ENCODE measurements around the gene CRYAB. TPM values are rescaled to one million over a fixed set of nuclear protein-coding genes. Genes with fewer than 3 reads are reported as not detected.
"Not testable (repeated sequence)": the region's sequence is repeated elsewhere in the genome, so short reads cannot be mapped to it uniquely, and the experiment has no call there.

The CRYAB gene
- polyA plus RNA-seq, 2 of the 4 experiments (the other 2 are of a cell fraction), result 1.1 to 25.3 TPM

- no peak overlapping the region for H3K4me3 ChIP-seq
- no peak overlapping the region for H3K27ac ChIP-seq
- no peak for TF ChIP-seq ZNF302 (CRISPR knock-in tag; IDR thresholded peaks at IDR 0.05)
- TF ChIP-seq EP300 (IDR thresholded peaks at IDR 0.05), result no peak
- TF ChIP-seq HDAC2 (IDR thresholded peaks at IDR 0.05), result no peak
- no peak for TF ChIP-seq KDM1A (IDR thresholded peaks at IDR 0.05; ENCODE audit: low read depth)
- no peak for TF ChIP-seq NPAS2 (CRISPR knock-in tag; IDR thresholded peaks at IDR 0.05; ENCODE audit: borderline replicate concordance)
- no peak for TF ChIP-seq NR3C1 (IDR thresholded peaks at IDR 0.05)
- no peak for TF ChIP-seq SREBF2 (IDR thresholded peaks at IDR 0.05)
- no peak for TF ChIP-seq BCL3 (IDR thresholded peaks at IDR 0.05)
- TF ChIP-seq NFE2L2 (conservative IDR thresholded peaks at IDR 0.05; ENCODE audit: low read length), result no peak
- H3K4me1 ChIP-seq, result no peaks in the 10 kb centered on the region
- CTCF ChIA-PET, result interaction anchor here (1.5 kb wide), 1 partner anchor 46 kb away, joined by 6 read pairs; no protein-coding TSS in a partner anchor
- WGBS (ENCODE audit: missing lambda C conversion rate), result 79% methylated on average over 4 of the region's 4 CpGs
- H3K9me3 ChIP-seq, result no peaks in the 10 kb centered on the region
- no peak overlapping the region for H3K4me2 ChIP-seq
- ATAC-seq (no peak), DNase-seq (ENCODE audit: low read depth in 1 of 2, low spot score in 1 of 2) (no peak), FAIRE-seq (no peak)
- POLR2A ChIA-PET, result interaction anchor here (0.5 kb wide), 1 partner anchor 234 kb away, joined by 3 read pairs; no protein-coding TSS in a partner anchor
These were observed 25.5 kb downstream of the CRYAB start for GRCh38 chr11:111886032-111886431.

GRCh38 chr11:111885053-111885452 is 26.5 kb downstream of the CRYAB start:
- POLR2A ChIA-PET, result not testable (repeated sequence)

GRCh38 chr11:111882202-111882601 is 29.4 kb downstream of the CRYAB start:
- DNase-seq (ENCODE audit: low read depth in 1 of 2, low spot score in 1 of 2), result no peak
- Histone ChIP-seq H3K4me3 (no peak overlapping the region), H3K27ac (no peak overlapping the region), H3K4me1 (peaks cover 9% of the 10 kb centered on the region; the same call in 1 of the 3 replicates), H3K9me3 (no peaks in the 10 kb centered on the region), H3K4me2 (no peak overlapping the region)
- TF ChIP-seq MAX (IDR thresholded peaks at IDR 0.05), result no peak
- 87% methylated on average over 5 of the region's 5 CpGs for WGBS (ENCODE audit: missing lambda C conversion rate)
- ChIA-PET POLR2A (interaction anchor here (1.7 kb wide), 1 partner anchor 45 kb away, joined by 7 read pairs; no protein-coding TSS in a partner anchor), CTCF (interaction anchor here (0.9 to 1.5 kb wide), 4 partner anchors 11 to 100 kb away, joined by 3 to 4 read pairs (median 3); partner anchors contain the start of gene ALG9)
- no peak for FAIRE-seq
- ATAC-seq, result no peak

More at GRCh38 chr11:111885053-111885452, 26.5 kb downstream of the CRYAB start:
- DNase-seq (ENCODE audit: low read depth in 1 of 2, low spot score in 1 of 2); H3K4me2 ChIP-seq; H3K9me3 ChIP-seq; ATAC-seq; CTCF ChIA-PET; FAIRE-seq; H3K4me1 ChIP-seq; H3K27ac ChIP-seq; H3K4me3 ChIP-seq: not testable (repeated sequence)
- 98% methylated on average over 4 of the region's 4 CpGs for WGBS (ENCODE audit: missing lambda C conversion rate)

- DNase-seq (ENCODE audit: low read depth in 1 of 2, low spot score in 1 of 2) (no peak), ATAC-seq (peak; percentile 3 to 15; a peak in 3 of 6 replicates), FAIRE-seq (no peak)
- Histone ChIP-seq H3K9me3 (no peaks in the 10 kb centered on the region), H3K4me2 (peak overlapping the region; percentile 84), H3K4me3 (peak overlapping the region; percentile 78), H3K4me1 (peaks cover 9% of the 10 kb centered on the region; the same call in 1 of the 3 replicates), H3K27ac (peak overlapping the region; percentile 80 to 99)
- TF ChIP-seq E2F6 (IDR thresholded peaks at IDR 0.05; ENCODE audit: borderline replicate concordance, low read depth) (no peak), PHF8 (IDR thresholded peaks at IDR 0.05; ENCODE audit: borderline replicate concordance, low read depth) (peak; percentile 28; the same call in 1 of the 2 replicates), NR3C1 (IDR thresholded peaks at IDR 0.05) (no peak)
- 47% methylated on average over 6 of the region's 6 CpGs for WGBS (ENCODE audit: missing lambda C conversion rate)
- ChIA-PET CTCF (interaction anchor here (0.9 to 1.0 kb wide), 3 partner anchors 34 to 102 kb away, joined by 3 to 6 read pairs (median 3); no protein-coding TSS in a partner anchor), POLR2A (interaction anchor here (1.1 kb wide), 1 partner anchor 47 kb away, joined by 7 read pairs; no protein-coding TSS in a partner anchor)
These were observed 32.0 kb downstream of the CRYAB start for GRCh38 chr11:111879637-111879960.

Measured in A549 (cell line).